GM12864 (cell line): ENCODE data around the gene NKD1.

Source experiments
- DNase-seq: peaks from one replicate; pipeline ENCODE4 v3.0.0-alpha.2; 2011; ENCODE audit warnings: low read depth
- H3K4me3 ChIP-seq: 2 replicates; pipeline ENCODE4 v1.5.1; 2011; ENCODE audit warnings: mild to moderate bottlenecking, low read depth, low read length, control low read depth
- TF ChIP-seq, protein P1 (sequence below): IDR thresholded peaks from 2 replicates; pipeline ENCODE4 v1.5.1; 2011; ENCODE audit warnings: low read depth, mild to moderate bottlenecking, moderate library complexity, low read length, control low read depth, inconsistent platforms; ENCODE audit errors: missing control alignments

Gene NKD1

DNA sequence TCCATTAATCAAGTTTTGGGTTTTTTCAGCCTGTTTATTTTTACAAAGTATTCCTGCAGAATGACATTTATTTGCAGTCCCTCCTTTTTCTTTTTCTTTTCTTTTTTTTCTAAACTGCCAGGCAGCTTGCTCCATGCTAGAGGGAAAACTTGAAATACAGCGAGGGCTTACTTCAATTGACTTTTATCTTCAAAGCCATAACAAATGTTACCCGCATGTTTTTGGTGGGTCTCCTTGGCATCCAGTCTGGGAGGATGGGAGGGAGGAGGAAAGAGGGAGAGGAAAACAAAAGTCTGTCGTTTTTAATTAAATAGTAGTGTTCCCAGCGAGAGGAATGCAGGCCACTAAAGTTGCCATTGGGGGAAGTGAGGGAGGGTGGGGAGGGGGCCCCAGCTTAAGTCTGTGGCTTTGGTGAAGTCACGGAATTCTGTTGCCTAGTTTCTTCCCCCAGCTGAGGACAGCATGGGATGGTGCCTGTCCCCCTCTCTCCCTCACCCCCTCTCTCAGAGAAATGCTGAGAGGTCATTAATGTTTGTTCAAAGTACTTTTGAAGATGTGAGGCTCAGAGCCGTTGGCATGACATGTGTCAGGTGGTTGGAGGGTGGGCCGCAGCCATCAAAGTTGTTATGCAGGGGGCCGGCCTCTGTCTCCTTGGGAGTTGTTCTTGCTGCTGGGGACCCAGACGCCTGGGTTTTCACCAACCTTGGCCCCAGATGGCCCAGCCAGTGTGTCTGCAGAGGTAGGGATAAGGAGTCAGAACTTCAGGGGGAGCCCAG, 2.9 kb downstream of the NKD1 start:
- TF ChIP-seq, protein P1, sequence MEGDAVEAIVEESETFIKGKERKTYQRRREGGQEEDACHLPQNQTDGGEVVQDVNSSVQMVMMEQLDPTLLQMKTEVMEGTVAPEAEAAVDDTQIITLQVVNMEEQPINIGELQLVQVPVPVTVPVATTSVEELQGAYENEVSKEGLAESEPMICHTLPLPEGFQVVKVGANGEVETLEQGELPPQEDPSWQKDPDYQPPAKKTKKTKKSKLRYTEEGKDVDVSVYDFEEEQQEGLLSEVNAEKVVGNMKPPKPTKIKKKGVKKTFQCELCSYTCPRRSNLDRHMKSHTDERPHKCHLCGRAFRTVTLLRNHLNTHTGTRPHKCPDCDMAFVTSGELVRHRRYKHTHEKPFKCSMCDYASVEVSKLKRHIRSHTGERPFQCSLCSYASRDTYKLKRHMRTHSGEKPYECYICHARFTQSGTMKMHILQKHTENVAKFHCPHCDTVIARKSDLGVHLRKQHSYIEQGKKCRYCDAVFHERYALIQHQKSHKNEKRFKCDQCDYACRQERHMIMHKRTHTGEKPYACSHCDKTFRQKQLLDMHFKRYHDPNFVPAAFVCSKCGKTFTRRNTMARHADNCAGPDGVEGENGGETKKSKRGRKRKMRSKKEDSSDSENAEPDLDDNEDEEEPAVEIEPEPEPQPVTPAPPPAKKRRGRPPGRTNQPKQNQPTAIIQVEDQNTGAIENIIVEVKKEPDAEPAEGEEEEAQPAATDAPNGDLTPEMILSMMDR: no peak
- no peak overlapping the region for H3K4me3 ChIP-seq
- DNase-seq: no peak

DNA sequence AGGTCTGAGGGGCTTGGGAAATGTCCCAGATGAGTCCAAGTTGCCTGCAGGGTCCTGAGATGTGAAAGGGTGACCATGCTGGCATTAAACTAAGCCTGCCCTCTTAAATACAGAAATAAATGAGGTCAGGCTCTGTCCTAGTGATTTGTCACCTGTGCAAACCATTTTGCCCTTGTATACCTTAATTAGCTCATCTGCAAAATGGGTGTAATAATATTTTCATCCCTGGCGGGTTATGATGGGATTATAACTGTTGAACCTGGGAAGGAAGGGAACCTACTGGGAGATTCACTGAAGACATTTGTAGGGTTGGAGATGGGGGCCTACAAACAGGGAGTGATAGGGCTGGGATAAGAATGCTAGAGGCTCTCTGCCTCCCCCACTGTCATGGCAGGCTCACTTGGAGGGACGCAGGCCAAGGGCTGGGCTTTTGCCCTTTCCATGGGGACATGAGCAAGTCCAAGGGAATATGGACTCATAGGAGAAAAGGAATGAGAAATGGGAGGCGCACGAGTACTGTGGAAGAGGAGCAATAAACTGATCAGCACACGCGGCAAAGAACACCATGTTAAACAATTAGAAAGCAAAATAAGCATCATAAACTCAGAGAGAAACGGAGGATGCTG, 4.4 kb downstream of the NKD1 start:
- H3K4me3 ChIP-seq: no peak overlapping the region
- no peak for DNase-seq
- TF ChIP-seq, protein P1: no peak

DNA sequence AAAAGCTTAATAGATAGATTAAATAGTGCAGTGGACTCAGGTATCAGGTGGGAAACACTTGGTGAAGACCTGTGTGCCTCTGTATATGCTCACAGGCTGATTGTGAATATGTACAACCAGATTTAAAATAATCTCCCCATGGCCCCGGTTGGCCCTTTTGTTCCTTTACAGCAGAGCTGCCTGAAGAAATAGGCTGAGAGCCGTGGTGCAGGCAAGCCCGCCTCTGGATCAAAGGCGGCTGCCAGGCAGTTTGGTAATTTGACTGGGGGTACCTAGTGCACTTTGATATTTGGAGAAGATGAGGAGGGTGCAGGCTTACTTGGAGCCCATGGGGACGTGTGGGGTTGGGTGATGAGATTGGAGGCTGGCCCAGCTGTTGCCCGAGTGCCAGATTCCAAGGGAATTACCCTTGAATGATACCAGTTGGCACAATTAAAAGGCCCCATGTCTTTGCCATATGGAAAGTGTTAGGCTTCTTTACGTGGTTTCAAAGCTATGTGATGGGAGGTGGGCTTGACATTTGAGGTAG, 5.0 kb downstream of the NKD1 start:
- no peak for DNase-seq
- TF ChIP-seq, protein P1: no peak
- H3K4me3 ChIP-seq: no peak overlapping the region

DNA sequence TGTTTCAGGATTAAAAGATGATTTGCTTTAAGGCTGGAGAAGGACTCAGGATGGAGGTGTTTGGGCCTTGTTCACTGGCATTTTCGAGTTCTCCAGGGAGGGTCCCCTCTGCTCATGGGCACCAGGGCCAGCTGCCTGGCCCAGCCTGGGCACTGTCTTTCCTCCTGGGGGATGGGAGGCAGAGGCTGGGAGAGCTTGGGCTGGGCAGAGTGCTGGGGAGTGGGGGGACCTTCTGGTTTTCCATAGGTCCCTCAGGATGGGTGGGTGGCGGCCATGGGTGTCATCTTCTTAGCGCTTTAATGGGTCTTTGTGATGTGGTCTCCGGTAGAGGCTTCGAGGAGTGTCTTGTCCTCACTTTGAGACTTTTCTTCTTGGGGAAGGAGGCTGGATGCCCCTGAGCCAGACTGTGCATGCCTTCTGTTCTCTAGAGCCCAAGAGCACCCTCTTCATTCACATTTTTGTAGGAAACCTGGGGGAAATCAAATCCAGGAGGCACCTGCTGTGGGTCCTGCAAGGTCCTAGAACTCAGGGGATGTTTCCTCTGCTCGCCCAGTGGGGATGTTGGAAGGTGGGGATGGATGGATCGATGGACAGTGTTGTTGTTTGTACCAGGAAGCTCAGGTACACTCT, 5.7 kb downstream of the NKD1 start:
- no peak for DNase-seq
- TF ChIP-seq, protein P1: no peak
- H3K4me3 ChIP-seq: no peak overlapping the region

DNA sequence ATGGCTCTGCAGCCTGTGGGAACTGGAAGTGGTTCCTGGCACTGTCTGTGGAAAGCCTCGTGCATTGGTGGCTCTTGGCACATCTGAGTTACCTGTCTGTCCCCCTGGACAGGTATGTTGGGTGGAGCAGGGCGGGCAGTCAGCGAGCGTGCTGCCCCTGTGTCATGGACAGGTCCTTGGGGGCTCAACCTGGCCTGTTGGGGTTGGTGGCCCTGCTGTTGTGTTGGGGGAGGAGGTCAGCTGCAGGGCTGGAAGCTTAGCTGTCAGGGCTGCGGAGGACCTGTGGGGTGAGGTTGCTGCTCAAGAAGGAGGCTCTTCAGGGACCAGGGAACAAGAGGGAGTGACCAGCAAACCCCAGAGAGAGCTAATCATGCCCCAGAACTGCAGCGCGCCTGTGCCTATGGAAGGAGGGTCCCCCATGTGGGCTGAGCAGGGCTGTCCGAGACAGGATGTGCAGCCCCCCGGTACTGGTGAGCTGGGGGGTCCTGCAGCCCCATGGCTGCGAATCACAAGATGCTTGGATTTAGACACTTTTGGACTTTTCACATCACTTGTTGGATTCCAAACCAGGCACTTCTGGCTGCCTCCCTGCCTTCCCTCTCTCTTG, 7.2 kb downstream of the NKD1 start:
- no peak for DNase-seq
- TF ChIP-seq, protein P1: no peak
- no peak overlapping the region for H3K4me3 ChIP-seq

GRCh38 chr16:50555952-50556673, 7.9 kb downstream of the NKD1 start:
- no peak for DNase-seq
- TF ChIP-seq, protein P1: no peak
- H3K4me3 ChIP-seq: no peak overlapping the region
